Fibroblast of skin of right quadriceps (primary cell): Measurements from ENCODE around the gene PAX3.

Experiments
- DNase-seq: peaks from one replicate; pipeline ENCODE4 v3.0.0-alpha.2; 2013

The PAX3 gene

DNA sequence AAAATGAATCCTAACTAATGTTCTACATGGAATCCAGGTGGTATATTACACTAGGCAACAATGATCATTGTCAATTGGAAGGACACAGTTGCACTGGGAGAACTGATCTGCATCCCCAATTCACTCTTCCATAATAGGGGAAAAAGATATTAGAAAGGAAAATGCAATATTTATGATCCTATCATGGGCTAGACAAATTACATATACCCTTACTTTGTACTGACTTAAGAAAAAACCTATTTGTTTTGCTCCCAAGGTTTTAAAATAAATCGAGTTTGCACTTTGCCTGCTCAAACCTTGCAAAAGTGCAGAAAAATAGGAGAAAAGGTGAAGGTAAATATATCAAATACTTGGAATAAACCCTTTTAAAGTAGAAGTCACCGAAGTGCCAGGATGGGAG, 11.0 kb upstream of the PAX3 start:
- no peak for DNase-seq

DNA sequence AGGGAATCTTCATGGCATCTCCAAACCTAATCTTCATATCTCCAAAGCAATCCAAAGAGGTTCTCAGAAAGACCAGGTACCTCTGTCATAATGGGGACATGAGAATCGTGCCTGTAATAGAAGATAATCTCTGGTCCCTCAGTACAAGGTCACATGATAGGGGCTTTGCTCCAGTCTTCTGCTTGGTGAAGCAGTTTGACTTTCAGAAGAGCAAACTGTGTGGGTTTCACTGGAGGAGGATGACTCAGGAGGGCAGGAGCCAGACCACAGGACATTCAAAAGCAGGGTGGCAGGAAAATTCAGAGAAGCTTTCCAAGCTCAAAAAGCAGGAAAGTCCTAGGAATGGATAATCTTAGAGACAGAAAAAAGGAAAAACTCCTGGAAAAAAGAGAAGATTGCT, 10.6 kb upstream of the PAX3 start:
- no peak for DNase-seq

DNA sequence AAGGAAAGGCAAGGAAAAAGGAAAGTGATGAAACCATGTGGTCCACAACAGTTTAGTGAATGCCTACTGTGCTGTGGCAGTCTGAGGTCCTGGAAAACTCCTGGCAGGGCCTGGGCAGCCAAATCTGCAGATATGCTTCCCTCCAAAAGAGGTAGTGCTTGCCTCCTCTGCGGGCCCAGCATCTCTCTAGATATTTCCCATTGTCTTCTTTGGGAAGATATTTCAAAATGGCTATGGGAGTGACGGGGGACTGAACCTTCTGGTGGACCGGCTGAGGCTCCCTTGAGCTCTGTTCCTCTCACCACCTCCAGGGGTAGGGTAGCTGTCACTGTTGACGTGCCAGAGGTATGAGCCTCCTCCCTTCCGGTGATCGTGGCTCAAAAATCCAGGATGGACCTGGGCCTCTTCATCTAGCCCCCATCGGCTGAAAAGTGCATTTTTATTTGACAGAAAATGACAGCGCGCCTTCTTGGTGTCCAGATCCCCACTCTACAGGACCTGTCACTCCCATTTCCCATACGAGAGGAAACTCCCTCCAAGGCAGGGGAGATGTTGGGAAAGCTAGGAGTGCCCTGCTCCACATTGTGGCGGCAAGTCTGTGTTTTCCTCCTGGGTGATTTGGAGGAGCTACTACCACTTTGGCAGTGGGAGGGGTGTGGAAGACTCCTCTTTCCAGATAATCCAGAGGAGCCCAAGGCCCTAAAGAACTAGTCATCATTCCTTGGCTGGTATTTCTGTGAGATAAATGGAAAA, 9.4 kb upstream of the PAX3 start:
- DNase-seq, result no peak

DNA sequence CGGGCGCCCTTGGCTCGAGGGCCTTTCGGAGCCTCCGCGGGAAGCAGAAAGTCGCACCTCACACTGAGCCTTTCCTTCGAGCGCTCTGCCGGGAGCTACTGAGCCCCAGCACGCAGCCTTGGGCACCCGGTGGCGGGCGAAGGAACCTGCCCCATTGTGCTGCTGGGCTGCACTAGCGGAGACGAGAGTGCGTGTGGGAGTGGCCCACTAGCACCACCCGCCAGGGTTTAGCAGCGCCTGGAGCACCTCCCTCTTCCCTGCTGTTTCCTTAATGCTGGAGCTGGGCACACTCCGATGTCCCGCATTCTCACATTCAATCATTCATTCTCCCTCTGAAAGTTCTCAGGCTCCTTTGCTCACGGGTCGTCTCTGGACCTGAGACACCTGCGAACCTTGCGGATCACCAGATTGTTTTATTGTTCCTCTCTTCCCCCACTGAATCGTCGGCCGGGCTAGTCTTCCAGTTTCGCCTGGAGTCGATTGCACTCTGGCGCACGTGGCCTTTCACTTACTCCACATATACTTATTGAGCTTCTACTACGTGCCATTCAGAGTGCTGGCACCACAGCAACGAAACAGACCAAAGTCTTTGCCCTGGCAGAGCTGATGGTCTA, 8.5 kb upstream of the PAX3 start:
- DNase-seq, result no peak

DNA sequence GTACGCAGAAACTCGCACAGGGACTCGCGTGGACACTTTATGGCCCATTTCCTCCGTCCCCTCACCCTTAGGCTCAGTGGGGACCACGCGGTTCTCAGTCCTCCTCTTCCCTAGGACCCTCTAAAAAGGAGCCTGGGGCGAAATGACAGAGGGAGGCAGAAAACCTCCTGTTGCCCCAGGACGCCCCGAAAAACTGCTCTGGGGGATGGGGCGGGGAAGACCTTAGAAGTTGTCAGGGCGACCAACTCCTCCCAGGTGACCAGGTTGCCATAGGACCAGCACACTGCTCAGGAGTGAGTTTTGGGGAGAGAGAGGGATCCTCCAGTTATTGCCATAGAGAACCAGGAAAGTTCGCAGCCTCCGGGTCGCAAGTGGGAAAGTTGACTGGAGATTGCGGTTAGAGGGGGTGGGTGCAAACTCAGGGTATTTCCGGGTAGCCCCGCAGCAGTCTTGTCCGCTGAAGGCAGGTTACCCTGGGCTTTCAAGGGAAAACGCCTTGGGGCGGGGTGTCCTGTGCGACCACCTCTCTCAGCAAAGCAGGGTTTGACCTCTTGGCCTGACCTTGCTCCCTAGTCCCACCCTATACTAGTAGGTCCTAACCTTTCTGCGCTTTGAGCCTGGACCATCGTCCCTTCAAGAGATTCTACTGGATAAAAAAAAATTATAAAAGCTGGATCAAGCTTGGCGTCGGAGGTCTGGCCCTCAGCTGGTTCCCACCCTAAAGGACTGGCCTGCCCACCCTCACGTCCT, 7.8 kb upstream of the PAX3 start:
- DNase-seq, result no peak

DNA sequence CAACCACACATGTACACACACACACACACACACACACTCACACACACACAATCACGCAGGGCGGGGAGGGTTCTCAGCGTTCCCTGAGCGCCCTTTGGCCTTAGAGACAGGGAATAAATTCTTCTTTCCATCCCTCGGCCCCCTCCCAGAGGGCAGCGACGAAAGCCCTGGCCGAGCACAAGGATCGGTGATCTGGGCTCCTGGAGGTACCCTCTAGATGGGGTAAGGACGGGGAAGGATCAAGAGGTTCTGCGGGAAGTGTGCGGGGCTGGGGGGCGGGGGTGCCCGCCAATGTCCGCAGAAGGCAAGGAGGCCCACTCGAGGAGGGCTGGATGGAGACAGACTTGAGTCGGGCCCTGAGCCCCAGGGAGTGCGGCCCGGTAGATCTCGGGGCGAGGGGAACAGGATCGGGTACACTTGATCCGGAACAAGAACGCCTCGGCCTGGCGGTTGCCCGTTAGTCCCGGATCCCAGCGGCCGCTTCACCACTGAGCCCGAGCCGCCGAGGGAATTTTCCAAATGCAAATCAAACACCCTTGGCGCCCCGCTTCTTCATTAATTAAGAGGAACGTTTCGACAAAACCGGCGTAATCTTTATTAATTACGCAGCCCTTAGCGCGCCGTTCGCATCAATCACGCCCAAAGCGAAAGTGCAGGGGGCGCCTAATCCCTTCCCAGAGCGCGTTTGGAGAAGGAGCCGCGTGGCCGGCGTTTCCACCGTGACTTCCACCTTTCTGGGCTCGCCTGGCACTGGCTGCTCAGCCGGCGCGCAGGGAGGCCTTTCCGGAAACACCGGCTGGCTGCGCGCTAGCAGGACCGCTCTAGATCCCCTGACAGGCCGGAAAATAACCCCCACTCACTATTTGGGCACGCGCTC, 7.0 kb upstream of the PAX3 start:
- no peak for DNase-seq

DNA sequence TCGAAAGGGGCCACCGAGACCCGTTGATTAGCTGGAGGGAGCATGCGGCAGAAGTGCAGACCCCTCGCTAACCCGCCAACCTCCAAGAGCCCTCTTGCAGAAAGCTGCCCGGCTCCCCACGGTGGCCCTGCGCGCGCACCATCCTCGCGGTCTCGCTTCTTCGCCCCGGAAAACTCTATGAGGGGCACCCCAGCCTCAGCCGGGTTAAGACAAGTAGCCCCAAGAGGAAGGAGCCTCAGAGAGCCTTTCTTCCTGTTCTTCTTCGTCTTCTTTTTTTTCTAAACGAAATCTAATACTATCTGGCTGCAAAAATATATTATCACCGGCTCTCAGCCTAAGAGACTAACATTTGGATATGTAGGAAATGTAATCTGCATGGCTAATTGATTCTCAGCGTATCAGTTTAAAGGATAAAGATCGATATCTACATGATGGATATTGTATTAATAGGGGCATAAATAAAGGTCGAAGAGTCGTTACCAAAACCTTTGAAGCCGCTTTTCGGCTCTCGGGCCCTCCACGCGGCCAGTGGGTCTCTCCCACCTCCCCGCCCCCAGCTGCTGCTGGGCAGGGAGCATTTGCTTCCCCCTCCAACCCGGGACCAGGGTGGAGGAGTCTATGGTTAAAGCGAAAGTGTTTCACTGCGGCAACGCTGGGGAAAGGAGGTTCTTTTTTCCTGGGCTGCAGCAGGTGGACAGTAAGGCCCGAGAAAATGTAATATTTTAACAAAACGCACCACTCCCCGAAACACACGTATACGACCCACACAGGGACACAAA, 6.1 kb upstream of the PAX3 start:
- no peak for DNase-seq

DNA sequence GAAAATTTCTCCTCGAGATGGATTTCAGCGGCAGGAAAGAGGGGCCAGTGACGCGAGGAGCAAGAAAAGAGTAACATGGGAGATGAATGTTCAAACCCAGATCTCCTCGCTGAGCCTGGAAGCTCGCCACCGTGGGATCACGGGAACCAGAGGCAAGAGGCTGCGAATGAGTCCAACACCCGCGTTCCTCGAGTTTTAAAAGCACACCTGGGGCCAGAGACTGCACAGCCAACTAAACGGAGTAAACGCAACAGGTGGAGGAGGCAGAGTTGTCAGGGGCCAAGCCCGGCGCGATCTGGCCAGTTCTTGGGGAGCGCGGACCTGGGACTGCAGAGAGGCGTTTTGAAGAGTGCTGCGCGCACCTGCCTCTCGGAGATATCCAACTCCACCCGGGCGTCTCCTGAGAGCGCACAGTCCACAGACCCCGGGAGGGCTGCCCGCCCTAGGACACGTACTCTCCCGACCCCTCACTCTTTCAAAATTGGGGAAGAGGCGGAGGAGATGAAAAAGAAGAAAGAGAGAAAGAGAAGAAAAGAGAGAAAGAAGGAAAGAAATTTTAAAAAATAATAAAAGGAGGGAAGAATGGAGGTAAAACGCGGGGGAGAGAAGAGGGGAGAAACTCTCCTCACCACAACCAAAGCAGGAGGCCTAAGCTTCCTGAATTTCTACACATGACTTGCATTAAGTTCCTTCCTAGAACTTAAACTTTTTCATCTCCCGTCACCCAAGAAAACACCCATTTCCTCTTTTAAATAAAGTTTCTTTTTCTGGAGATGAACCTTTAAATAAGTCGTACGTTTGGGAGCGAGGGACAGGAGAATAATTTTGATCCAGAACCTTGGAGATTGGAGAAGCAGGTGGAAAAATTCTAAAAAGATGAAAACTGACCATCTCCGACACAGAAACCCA, 5.3 kb upstream of the PAX3 start:
- no peak for DNase-seq

DNA sequence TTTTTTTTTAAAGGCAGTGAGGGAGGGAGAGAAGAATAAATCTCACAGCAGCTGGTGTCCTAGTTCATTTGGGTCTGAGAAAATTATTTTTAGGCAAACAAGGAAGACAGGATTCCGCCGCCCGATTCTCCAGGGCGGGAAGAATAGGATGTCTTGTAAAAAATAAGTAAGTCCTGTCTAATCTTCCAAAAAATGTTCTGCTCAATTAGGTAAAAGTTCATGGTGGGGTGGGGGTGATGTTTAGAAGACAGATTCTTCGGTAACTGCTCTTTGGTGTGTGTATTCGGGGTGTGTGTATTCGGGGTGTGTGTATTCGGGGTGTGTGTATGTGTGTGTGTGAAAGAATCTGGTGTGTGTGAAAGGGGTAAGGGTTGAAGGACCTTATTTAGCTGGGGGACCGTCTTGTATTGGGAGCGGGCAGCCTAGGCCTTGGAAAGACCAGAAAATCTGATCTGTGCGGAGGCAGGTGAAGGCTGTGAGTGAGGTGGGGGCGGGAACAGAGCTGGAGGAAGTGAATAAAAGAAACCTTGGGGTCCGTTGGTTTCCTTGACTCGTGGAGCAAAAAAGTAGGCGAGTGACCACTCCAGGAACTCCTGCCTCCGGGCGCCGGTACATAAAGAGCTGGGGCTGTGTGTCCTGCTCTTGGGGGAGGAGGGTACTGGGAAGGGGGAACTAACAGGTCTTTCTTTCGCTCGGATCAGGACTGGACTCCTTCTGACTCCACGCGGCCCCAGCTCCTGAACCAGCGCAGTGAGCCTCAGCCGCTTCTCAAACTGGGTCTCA, 4.4 kb upstream of the PAX3 start:
- DNase-seq, result no peak

DNA sequence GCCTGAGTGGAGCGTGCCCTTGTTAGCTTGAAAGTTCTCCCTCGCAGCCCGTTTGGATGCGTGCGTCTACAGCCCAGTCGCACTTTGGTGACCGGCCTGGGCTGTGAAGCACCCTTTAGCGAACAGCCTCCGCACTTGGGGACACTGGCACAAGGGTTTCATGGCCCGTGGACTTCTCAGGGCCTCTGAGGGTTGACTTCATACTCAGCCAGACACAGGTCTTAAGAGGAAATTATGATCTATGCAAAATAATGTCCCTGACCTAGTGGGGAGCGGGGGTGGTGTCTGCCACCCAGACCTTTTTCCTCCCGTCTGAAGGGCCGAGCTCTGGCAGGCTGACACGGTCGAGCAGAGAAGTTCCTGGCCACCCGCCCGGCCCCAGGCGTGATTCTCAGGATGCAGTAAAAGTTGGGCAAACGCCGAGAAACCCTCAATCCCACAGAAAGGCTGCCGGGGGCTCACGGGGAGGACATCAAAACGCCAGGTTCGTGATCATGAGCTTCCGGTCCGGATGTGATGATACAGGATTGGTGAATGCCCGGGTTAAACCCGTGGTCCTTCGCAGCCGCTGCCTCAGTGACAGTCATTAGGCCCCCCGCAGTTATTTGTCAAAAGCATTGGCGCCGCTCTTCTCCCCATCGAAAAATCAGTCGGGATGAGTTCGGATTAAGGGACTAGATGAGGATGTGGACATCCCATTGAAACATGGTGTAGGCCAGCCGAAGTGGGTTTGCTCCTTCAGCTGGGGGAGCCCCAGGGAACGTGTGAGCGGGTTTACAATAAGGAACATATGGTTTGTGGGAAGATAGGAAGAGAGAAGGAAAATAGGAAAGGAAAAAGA, 3.6 kb upstream of the PAX3 start:
- DNase-seq, result no peak

DNA sequence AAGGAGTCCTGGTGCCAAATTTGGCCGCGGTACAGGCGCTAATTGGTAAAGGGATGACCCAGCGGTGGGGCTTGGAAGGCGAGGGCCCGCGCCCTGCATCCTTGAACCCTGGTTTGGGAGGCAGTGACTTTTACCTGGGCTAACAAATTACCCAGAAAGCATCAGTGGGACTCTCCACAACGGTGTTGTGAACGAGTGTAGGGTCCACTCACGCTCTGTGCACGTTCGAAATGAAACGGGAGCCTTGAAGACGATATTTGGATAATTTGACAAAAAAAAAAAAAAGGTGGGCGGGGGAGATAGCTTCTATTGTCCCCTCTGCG, 3.0 kb upstream of the PAX3 start:
- DNase-seq, result no peak

DNA sequence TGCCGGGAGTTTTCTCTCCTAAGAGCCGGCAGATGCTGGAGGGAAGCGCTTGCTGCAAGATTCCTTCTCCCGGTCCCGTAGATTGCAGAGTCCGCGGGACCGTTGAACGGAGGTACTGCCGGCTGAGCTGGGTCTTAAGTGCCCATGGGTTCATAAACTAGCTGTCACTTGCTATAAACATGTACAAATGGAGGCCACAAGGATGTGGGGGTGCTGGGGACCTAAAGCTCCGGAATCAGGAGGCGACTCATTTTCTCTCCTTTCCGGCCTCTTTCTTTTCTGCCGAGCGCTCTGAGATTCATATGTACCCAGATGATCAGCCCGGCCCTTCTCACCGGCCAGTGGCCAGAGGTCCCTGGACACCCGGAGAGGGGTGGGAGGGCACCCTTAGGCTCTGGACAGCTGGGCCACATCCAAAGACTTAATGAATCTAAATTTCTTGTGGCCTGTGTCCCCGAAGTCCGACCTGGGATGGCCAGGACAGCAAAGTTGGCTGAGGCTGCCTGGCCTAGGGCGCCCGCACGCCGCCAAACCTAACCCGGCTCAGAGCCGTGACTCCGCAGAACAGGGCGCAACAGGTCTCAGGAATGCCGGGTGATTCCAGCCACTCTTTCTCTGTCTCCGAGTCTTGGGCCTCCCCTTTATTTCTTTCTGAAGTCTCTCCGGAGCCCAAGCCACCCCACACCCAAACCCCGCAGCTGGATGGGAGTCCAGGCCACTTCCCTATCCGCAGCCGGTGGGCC, 2.4 kb upstream of the PAX3 start:
- no peak for DNase-seq

DNA sequence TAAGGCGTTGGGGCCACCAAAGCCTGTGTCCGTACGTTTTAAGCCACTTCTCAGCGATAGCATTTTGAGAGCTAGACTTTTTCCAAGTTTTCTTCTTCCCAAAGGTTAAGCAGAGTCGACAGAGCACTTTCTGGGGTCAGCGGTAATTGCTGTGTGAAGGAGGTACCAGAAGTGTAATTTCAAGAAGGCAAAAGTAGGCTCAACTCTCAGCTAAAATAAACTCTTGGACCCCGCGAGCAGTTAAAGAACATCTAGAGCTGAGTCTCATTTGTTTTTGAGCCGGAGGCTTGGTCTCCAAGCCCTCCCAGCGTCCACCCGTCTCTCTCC, 1.9 kb upstream of the PAX3 start:
- DNase-seq, result no peak

DNA sequence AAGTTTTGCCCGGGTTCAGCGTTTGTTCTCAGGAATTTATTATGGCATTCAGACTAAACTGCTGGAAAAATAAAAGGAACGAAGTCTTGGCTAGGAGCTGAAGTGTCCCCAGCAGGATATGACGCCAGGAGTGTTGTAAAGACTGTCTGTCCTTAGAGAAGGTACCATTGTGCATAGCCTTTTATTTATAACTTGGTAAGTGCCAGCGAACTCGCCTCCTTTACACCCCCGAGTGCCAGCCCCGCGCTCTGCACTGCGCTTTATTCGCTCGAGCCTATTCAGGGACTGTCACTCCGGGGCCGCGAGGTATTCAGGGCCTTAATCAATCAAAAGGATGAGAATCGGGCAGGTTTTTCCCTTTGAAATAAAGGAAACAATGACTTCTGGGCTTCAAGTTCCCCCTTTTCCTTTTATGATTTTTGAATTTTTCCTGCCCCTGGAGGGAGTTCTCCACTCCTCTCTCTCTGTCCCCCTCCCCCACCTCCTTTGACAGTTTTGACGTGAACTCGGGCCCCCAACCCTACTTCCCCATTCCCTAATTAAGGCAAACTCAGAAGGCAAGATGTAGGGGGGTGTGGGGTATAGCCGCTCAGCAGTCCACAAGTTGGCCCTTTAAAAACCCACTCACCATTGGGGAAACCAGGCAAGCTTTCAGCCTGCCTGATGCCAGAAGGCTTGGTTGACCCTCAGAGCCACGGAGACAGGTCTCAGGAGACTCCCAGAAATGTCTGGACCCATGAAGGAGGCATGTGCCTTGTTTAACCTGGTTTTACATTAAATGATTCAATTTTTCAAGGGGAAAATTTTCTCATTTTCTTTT, 1.3 kb upstream of the PAX3 start:
- no peak for DNase-seq

DNA sequence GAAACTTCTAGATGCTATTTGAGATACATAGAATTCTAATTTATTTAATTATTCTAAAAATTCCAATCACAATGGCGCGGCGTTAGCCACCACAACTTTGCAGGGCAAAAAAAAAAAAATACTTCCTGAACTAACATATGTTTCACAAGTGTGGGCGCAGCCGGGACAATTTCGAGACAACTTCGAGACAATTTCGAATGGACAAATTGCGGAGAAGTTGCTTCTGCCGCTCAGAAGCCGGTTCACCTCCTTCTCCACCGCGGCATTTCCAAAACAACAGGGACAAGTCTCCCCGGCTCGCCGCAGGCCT, 842 bp downstream of the PAX3 start:
- DNase-seq, result no peak

DNA sequence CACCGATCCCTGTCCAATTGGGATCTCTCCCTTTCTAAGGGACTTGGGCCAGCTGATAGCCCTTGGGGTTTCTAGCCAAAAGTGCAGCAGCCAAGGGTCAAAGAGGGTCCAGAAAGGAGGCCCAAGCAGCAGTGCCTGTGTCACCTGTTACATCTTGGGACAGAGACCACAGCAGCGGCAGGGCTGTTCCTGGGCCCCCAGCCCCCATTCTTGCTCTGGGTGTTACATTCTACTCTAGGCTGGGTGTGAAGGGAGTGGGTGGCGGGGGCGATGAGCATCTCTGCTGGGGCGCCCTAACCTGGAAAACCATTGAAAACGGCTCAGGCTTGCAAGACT, 1.2 kb downstream of the PAX3 start:
- DNase-seq, result no peak

DNA sequence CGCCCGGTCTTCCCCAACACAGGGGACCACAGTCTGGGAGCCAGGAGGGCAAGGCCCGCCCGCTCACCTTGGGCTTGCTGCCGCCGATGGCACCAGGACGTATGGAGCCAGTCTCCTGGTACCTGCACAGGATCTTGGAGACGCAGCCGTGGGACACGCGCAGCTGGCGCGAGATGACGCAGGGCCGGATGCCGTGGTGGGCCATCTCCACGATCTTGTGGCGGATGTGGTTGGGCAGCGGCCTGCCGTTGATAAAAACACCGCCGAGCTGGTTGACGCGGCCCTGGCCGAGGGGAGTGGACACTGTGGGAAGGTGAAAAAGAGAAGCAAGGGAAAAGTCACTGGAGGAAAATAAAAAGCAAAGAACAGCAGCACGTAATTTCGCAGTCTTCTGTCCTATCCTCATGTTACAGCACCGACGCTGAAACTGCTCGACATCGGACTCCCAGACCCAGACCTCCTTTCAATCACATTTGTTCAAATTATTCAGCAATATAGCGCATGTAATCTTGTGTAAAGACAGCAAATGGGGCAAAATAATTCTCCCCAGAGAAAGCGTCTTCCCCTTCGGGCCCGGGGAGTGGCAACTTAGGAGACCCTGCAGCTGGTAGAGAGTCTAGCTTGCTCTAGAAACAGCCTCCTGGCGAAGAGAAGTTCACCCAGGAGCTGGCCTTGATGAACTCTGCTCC, 1.7 kb downstream of the PAX3 start:
- no peak for DNase-seq

DNA sequence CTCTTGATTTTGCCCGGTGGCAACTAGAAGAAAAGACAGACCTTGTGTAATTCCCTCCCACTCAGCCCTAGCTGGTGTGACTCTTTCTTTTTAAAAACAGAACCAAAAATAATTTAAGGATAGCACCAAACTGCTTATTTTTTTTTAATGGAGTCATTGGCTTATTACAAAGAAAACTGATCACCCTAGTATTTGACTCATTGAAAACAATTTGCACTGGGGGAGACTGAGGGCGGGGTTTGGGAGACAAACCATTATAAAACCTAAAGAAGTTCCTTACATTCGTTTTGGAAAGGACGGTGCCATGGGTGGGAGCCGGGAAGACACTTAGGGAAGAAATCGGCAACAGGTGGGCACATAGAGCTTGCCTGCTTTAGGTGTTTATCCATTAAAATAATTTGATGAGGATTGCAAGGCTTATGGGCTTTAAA, 2.5 kb downstream of the PAX3 start:
- no peak for DNase-seq
